AG04450 (cell line): ENCODE data around the gene GAGE1. TPM values are rescaled to one million over a fixed set of nuclear protein-coding genes. Genes with fewer than 3 reads are reported as not detected.

ENCODE experiments used
- CTCF ChIA-PET: fragments of 300-600, 350-600 bp; formaldehyde crosslinking; extraction: SDS; loops from one replicate; lab custom pipeline; 2022; ENCODE audit warnings: antibody characterized with exemption, inconsistent platforms; lab: Charles Lee
- POLR2A ChIA-PET: fragments of 350-600 bp; formaldehyde crosslinking; extraction: SDS; loops from one replicate; lab custom pipeline; 2021; ENCODE audit warnings: antibody characterized with exemption, inconsistent platforms; lab: Yijun Ruan, JAX
- DNase-seq: peaks from one replicate; pipeline ENCODE4 v3.0.0-alpha.2; 2011; ENCODE audit warnings: low read depth, low spot score
- H3K27ac ChIP-seq: one replicate; pipeline ENCODE4 v1.5.1; 2012; ENCODE audit warnings: low read depth, low read length, control low read depth
- H3K27me3 ChIP-seq: one replicate; pipeline ENCODE4 v1.6.0; 2012; ENCODE audit warnings: low read length; ENCODE audit not compliant: control insufficient read depth, insufficient read depth
- H3K4me3 ChIP-seq: 2 replicates; pipeline ENCODE4 v1.5.1; 2011; ENCODE audit warnings: mild to moderate bottlenecking, low read depth, low read length, control low read depth
- H3K9me3 ChIP-seq: 2 replicates; pipeline ENCODE4 v1.5.1; 2012; ENCODE audit warnings: low read length; ENCODE audit not compliant: control insufficient read depth, insufficient read depth
- CTCF ChIP-seq: IDR thresholded peaks from 2 replicates; pipeline ENCODE4 v1.5.1; 2011; ENCODE audit warnings: low read depth, low read length, control low read depth, inconsistent platforms
- polyA plus RNA-seq: library from polyadenylated mRNA; depleted of rRNA; stranded (reverse); fragments of >200 nt; gene quantifications from 2 replicates; pipeline ENCODE4 v1.2.3, GENCODE V29; 2011

The GAGE1 gene
- polyA plus RNA-seq, 1 experiment = not detected

DNA sequence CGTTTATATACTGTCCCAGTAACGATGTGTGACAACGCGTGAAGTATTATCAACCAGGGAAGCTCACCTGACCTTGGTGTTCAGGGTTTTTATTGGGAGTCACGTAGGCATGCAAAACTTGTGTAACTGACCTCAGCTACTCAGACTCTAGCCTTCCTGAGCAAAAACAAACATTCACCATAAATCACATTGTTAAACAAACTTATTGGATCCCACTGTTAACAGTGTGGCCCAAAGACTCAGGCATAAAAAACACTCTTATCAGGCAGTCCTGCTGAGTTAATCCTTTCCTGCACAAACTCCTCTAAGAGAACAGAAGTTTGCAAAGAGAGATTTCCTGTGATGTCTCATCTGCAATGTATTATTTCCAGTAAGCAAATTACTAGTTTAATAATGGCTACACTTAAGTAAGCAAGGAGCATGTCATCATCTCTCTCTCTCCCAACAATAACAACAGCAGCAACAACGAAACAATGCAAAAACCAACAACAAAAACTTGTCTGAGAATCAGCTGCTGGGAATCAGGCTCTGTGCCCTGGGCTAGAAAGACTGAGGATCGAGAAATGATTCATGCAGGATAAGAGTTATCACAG, 12.0 kb downstream of the GAGE1 start:
- no peaks in the 10 kb centered on the region for H3K27me3 ChIP-seq
- DNase-seq = no peak
- ChIA-PET POLR2A (no interaction called here), CTCF (no interaction called here)
- H3K9me3 ChIP-seq = no peaks in the 10 kb centered on the region
- H3K27ac ChIP-seq = no peak overlapping the region
- H3K4me3 ChIP-seq = no peak overlapping the region
- no peak for TF ChIP-seq CTCF

GRCh38 chrX:49618574-49618973, 19.8 kb downstream of the GAGE1 start:
- peaks cover 3% of the 10 kb centered on the region; the same call in 1 of the 2 replicates for H3K9me3 ChIP-seq
- no peak for DNase-seq
- no peak overlapping the region for H3K4me3 ChIP-seq
- POLR2A ChIA-PET = no interaction called here
- H3K27me3 ChIP-seq = no peaks in the 10 kb centered on the region
- CTCF ChIA-PET = no interaction called here
- TF ChIP-seq CTCF = no peak
- H3K27ac ChIP-seq = no peak overlapping the region

- ChIA-PET CTCF (no interaction called here), POLR2A (no interaction called here)
- Histone ChIP-seq H3K4me3 (no peak overlapping the region), H3K27me3 (no peaks in the 10 kb centered on the region), H3K27ac (no peak overlapping the region), H3K9me3 (peaks cover 10% of the 10 kb centered on the region)
- DNase-seq = no peak
- TF ChIP-seq CTCF = no peak
Measured at GRCh38 chrX:49627086-49627777, 28.4 kb downstream of the GAGE1 start.

GRCh38 chrX:49644991-49645637, 46.3 kb downstream of the GAGE1 start:
- TF ChIP-seq CTCF = no peak
- ChIA-PET CTCF (no interaction called here), POLR2A (no interaction called here)
- no peak for DNase-seq
- Histone ChIP-seq H3K27ac (no peak overlapping the region), H3K4me3 (no peak overlapping the region), H3K9me3 (peaks cover 6% of the 10 kb centered on the region; the same call in 1 of the 2 replicates), H3K27me3 (no peaks in the 10 kb centered on the region)

DNA sequence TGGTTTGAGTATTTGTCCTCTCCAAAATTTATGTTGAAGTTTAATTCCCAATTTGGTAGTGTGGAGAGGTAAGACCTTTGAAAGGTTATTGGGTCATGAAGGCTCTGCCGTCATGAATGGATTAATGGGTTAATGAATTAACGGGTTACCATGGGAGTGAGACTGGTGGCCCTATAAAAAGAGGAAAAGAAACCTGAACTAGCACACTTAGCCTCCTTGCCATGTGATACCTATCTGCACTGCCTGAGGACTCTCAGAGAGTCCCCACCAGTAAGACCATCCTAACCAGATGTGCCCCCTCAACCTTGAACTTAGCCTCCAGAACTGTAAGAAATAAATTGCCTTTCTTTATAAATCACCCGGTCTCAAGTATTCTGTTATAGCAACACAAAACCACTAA, 57.7 kb downstream of the GAGE1 start:
- no peak for DNase-seq
- ChIA-PET POLR2A (no interaction called here), CTCF (no interaction called here)
- Histone ChIP-seq H3K4me3 (no peak overlapping the region), H3K27me3 (no peaks in the 10 kb centered on the region), H3K9me3 (no peaks in the 10 kb centered on the region), H3K27ac (no peak overlapping the region)
- no peak for TF ChIP-seq CTCF
